Fibroblast of peridontal ligament (primary cell): ENCODE results near the gene ADGRF1.
"Not testable (repeated sequence)": the region's sequence is repeated elsewhere in the genome, so short reads cannot be mapped to it uniquely, and the experiment has no call there.

Experiments
- DNase-seq: peaks from one replicate; pipeline ENCODE4 v3.0.0-alpha.2; 2010; ENCODE audit errors: extremely low read depth

The ADGRF1 gene

DNA sequence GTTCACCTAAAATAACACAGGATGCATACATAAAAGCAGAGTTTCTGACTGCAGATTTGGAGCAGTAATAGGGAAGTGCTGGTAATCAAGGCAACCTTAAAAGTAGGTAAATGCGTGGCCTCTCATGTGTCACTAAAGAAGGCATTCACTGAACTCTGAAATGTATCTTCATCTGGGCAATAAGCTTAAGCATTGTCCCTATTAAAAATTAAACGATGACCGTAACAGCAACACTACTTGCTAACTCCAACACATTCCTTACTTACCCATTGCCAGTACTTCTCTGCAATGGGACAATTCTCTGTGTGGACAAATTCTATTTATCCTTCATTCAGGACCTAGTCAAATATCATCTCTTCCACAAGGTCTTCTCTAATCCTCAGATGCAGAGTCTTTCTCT is 19.9 kb downstream of the ADGRF1 start:
- no peak for DNase-seq

DNA sequence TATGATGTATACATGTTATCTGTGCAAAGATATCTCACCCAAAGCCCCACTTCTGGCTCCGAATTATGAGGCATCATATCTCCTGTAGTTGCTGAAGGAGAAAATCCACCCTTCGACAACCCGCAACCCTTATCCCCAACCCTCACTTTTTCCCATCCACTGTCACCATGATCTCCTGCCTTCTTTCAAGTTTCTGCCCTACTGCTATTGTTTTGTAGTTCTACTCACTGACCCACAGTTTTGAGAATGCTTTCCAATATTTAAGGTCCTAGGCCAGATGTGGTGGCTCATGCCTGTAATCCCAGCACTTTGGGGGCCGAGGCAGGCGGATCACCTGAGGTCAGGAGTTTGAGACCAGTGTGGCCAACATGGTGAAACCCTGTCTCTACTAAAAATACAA is 22.2 kb downstream of the ADGRF1 start:
- DNase-seq = no peak

DNA sequence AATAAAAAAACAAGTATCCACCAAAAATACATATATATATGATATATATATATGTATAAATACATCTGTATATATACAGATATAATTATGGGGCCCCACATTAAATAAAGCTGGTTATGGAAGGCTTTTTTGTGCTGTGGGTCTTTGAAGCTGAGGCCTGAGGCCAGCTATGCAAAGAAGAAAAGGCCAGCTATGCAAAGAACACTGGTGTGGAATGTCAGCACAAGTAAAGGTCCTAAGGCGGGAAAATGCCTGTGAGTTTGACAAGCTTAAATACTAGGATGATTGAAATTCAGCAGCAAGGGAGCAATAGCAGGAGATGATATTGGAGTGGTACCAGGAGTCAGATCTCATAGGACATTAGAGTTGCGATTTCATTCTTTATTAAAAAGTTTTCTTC is 25.2 kb downstream of the ADGRF1 start:
- no peak for DNase-seq

DNA sequence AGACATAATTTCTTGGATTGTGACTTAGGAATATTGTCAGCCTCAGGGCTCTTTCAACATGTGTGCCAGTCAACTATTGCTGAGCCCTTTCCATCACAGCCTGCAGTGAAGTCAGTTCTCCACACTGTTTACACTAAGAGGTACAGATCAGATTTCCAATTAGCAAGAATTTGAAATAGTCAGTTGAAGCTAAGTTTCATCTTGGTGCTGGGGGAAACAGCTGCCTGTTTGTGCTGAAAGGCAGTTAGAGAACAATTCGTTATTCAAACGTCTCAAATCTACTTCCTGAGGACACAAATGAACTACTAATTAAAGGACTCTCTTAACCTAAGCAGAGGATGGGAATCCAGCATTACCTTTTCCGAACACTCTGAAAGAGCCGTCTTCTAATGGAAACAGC is 25.9 kb downstream of the ADGRF1 start:
- peak; percentile 3 for DNase-seq

GRCh38 chr6:47014401-47014800 is 27.7 kb downstream of the ADGRF1 start:
- no peak for DNase-seq

DNA sequence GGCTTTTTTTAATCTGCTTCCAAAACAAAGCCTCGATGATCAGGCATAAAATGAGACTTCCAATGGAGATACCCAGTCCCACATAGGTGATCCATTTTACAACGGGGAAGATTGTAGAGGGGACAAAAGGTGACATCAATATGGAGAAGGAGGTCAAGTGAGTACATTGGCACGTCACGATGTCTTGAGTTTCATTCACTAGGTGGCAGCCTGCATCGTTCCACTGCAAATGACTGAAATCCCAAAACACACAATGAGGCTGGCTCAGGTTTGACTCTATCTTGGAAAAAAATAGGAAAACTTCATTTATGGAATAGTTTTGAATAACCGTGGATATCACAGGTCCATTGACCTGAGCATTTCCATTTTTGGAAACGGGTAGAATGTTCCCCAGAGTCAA is 32.5 kb downstream of the ADGRF1 start:
- no peak for DNase-seq

GRCh38 chr6:47008397-47008763 is 33.8 kb downstream of the ADGRF1 start:
- DNase-seq = no peak

- DNase-seq = no peak
These were observed 34.3 kb downstream of the ADGRF1 start for GRCh38 chr6:47007657-47008396.

GRCh38 chr6:47005486-47005885 is 36.6 kb downstream of the ADGRF1 start:
- no peak for DNase-seq

- DNase-seq = no peak
These were observed 37.7 kb downstream of the ADGRF1 start for GRCh38 chr6:47004463-47004862.

GRCh38 chr6:47000842-47001241 is 41.3 kb downstream of the ADGRF1 start:
- DNase-seq = no peak

DNA sequence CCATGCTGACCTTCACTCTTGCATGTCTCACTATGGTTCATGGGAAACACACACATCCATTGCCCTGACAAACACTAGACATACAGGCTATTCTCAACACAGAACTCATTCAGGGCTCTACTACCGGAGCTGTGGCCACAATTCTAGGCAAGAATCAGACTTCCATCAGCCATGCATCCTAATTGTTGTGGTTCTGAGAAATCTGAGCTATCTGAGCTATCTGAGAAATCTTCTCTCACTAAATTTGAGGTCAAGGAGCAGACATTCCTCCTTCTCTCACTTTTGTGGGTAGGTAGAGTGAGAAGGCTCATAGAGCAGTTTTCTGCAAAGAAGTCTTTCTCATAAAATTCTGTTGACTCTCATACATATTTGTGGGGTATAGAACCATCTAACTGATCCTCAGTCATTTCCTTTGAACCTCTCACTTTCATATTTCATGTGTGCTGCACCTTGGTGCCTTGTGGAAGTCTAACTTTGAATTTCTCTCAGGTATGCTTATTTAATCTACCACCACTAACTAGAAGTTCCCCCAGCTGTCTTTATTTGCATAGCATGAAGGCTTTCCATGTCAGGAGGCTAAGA is 43.6 kb downstream of the ADGRF1 start:
- no peak for DNase-seq

- no peak for DNase-seq
These were observed 44.5 kb downstream of the ADGRF1 start for GRCh38 chr6:46997646-46998045.

DNA sequence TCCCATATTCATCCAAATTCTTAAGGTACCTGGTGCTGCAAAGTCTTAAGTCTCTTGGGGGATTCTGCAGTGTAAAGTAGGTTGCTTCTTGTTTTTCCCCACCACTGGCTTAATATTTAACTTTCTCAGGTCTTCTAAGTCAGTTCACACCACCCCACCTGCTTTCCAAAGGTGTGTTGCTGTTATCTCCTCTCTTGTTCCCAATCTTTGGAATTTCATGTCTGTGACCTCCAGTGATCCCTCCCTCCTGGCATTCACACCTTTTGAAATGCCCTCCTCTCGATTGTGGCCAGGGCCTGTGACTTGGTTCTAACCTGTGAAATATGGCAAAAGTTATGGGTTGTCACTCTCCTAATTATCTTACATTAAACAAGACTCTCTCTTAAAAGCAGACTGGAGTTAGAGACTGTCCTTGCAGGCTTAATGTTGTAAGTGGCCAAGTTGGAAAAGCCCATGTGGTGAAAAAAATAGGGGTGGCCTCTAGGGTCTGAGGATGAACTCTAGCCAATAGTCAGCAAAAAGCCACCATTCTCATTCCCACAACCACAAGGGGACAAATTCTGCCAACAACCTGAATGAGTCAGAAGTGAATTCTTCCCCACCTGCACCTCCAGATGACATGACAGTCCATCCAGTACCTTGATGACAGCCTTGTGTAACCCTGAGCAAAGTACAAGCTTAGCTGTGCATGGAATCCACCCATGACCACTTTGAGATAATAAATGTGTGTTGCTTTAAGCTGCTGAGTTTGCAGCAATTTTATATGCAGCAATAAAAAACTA is 45.1 kb downstream of the ADGRF1 start:
- DNase-seq = no peak

GRCh38 chr6:46994933-46995332 is 47.2 kb downstream of the ADGRF1 start:
- no peak for DNase-seq

DNA sequence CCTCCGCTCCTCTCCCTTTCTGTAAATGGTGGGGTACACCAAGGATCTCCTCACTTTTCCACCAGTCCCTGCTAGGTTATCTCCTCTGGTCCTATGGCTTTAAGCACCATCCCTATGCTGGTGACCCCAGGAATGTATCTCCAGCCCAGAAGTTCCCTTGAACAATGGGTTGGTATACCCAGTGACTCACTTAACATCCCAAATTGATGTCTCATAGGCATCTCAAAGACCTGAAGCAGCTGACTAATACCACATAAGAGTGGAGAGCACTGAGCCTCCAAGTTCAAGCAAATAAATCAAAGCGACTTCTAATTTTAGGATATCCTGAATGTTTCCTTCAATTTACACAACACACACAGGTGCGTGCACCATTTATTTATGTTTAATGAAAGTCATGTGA is 48.3 kb downstream of the ADGRF1 start:
- DNase-seq = peak; percentile 49

GRCh38 chr6:46992391-46992790 is 49.7 kb downstream of the ADGRF1 start:
- not testable (repeated sequence) for DNase-seq

- DNase-seq = peak; percentile 47
These were observed 51.2 kb downstream of the ADGRF1 start for GRCh38 chr6:46990818-46991510.

DNA sequence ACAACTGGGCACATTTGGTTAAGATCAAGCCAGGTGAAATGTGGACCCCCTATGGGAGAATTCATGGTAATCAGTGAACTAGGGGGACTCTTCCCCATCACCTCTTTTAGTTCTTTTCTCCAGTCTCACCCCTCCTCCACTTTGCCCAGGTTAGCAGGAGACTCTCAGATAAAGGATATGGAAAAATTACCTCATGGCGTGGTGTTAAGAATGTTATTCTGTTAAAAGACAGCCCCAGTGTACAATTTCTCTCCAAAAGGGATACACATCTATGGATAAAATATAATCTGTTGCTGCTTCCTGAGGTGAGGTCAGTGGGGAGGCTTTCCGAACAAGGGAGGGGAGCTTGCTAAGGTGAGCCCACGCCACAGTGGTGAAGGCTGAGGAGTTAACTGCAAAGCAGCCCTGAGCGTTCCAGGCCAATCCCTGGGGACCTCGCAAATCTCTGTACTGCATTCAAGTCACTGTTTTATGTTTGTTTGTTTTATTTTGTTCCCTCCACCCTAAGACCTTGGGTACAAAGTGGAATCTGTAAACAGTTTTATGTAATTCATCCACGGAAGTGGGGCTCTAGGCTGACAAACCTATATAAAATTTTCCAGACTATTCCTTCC is 52.0 kb downstream of the ADGRF1 start:
- DNase-seq = no peak

DNA sequence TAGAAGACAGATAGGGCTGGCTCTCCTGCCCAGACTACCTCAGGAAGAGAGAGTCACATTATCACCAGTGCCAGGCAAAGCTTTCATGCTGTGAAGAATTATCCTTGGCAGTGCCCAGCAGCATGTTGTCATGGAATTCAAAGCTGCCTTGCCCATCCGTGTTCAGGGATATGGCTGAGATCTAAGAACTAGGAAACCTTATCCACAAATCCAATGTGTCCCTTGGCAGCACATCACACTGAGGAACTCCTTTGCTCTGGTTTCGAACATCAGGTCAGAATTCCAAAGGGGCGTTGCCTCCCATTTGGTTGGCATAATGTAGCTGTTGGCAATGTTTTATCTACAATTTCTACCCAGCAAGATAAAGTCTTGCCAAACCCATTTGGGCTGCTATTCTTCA is 52.7 kb downstream of the ADGRF1 start:
- DNase-seq = no peak

DNA sequence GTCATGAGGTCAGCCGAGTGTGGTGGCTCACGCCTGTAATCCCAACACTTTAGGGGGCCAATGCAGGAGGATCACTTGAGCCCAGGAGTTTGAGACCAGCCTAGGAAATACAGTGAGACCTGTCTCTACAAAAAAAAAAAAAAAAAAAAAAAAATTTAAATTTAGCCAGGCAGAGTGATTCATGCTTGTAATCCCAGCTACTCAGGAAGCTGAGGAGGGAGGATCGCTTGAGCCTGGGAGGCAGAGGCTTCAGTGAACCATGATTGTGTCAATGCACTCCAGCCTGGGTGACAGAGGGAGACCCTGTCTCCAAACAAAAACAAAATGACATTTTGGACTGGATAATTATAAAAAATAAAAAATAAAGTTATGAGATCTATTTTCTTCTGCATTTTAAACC is 56.2 kb downstream of the ADGRF1 start:
- no peak for DNase-seq

GRCh38 chr6:46983007-46983411 is 59.1 kb downstream of the ADGRF1 start:
- DNase-seq = no peak
